Large intestine (tissue), 3 donors: ENCODE data around the gene KCNQ1. TPM values are rescaled to one million over a fixed set of nuclear protein-coding genes. Genes with fewer than 3 reads are reported as not detected.

Experiments used
- DNase-seq, 2 donors: peaks; one replicate each; pipeline versions ENCODE4 v3.0.0 to v3.0.0-alpha.2; 2013
- H3K27ac ChIP-seq: one replicate; pipeline ENCODE4 v1.5.1; 2013; ENCODE audit warnings: low read length
- H3K27me3 ChIP-seq: 2 replicates; pipeline ENCODE4 v1.6.1; 2013; ENCODE audit warnings: low read length; ENCODE audit not compliant: control insufficient read depth, insufficient read depth
- H3K36me3 ChIP-seq: 2 replicates; pipeline ENCODE4 v1.6.1; 2013; ENCODE audit warnings: low read length; ENCODE audit not compliant: control insufficient read depth, insufficient read depth
- H3K4me1 ChIP-seq: one replicate; pipeline ENCODE4 v1.6.1; 2013; ENCODE audit warnings: low read length; ENCODE audit not compliant: control insufficient read depth, insufficient read depth
- H3K4me3 ChIP-seq: one replicate; pipeline ENCODE4 v1.5.1; 2013; ENCODE audit warnings: low read length
- H3K9me3 ChIP-seq: one replicate; pipeline ENCODE4 v1.6.1; 2013; ENCODE audit warnings: mild to moderate bottlenecking, low read depth, low read length, moderate library complexity; ENCODE audit not compliant: control insufficient read depth
- WGBS: methylation state at CpG from one replicate; pipeline ENCODE4 v1.1.5; 2013; ENCODE audit warnings: low lambda C conversion rate; ENCODE audit not compliant: insufficient coverage; 5-methylcytosine and 5-hydroxymethylcytosine counted together
- polyA plus RNA-seq: library from polyadenylated mRNA; unstranded; fragments of 120-200 nt; gene quantifications from one replicate; pipeline ENCODE4 v1.2.1, GENCODE V29; 2013

Gene KCNQ1
- polyA plus RNA-seq, 1 donor, result 19.5 TPM

GRCh38 chr11:2435288-2436012 is 9.4 kb upstream of the KCNQ1 start:
- no peak overlapping the region for H3K4me3 ChIP-seq
- peaks cover 4% of the 10 kb centered on the region for H3K9me3 ChIP-seq
- H3K4me1 ChIP-seq, result no peaks in the 10 kb centered on the region
- WGBS, result 91% methylated on average over 5 of the region's 12 CpGs
- H3K27me3 ChIP-seq, result no peaks in the 10 kb centered on the region
- no peak overlapping the region for H3K27ac ChIP-seq
- no peaks in the 10 kb centered on the region for H3K36me3 ChIP-seq
- DNase-seq, result no peak

- Histone ChIP-seq H3K4me3 (no peak overlapping the region), H3K27me3 (no peaks in the 10 kb centered on the region), H3K4me1 (peaks cover 5% of the 10 kb centered on the region), H3K36me3 (no peaks in the 10 kb centered on the region), H3K27ac (no peak overlapping the region), H3K9me3 (no peaks in the 10 kb centered on the region)
- DNase-seq, result no peak
- no CpG with 5 or more reads among the region's 10 CpGs for WGBS
Observed at GRCh38 chr11:2436013-2436520, 8.7 kb upstream of the KCNQ1 start.

- WGBS, result no CpG with 5 or more reads among the region's 13 CpGs
- Histone ChIP-seq H3K36me3 (no peaks in the 10 kb centered on the region), H3K9me3 (no peaks in the 10 kb centered on the region), H3K4me3 (no peak overlapping the region), H3K27me3 (no peaks in the 10 kb centered on the region), H3K4me1 (peaks cover 10% of the 10 kb centered on the region), H3K27ac (no peak overlapping the region)
- no peak for DNase-seq
Observed at GRCh38 chr11:2436521-2437031, 8.2 kb upstream of the KCNQ1 start.

- Histone ChIP-seq H3K4me1 (peaks cover 16% of the 10 kb centered on the region), H3K27me3 (no peaks in the 10 kb centered on the region), H3K27ac (no peak overlapping the region), H3K9me3 (no peaks in the 10 kb centered on the region), H3K36me3 (no peaks in the 10 kb centered on the region), H3K4me3 (no peak overlapping the region)
- DNase-seq, result no peak
- 100% methylated on average over 1 of the region's 4 CpGs for WGBS
Observed at GRCh38 chr11:2437516-2437915, 7.3 kb upstream of the KCNQ1 start.

- WGBS, result 86% methylated on average over 1 of the region's 3 CpGs
- H3K27ac ChIP-seq, result no peak overlapping the region
- no peaks in the 10 kb centered on the region for H3K36me3 ChIP-seq
- no peak for DNase-seq
- H3K27me3 ChIP-seq, result peaks cover 13% of the 10 kb centered on the region
- H3K4me3 ChIP-seq, result no peak overlapping the region
- H3K9me3 ChIP-seq, result peaks cover 3% of the 10 kb centered on the region
- H3K4me1 ChIP-seq, result peaks cover 24% of the 10 kb centered on the region
Observed at GRCh38 chr11:2439820-2440219, 5.0 kb upstream of the KCNQ1 start.

- no peak overlapping the region for H3K4me3 ChIP-seq
- no peak for DNase-seq
Observed at GRCh38 chr11:2440646-2441045, 4.2 kb upstream of the KCNQ1 start.

GRCh38 chr11:2441171-2441570 is 3.6 kb upstream of the KCNQ1 start:
- Histone ChIP-seq H3K9me3 (peaks cover 3% of the 10 kb centered on the region), H3K4me3 (no peak overlapping the region), H3K36me3 (no peaks in the 10 kb centered on the region), H3K27ac (no peak overlapping the region), H3K4me1 (peaks cover 32% of the 10 kb centered on the region), H3K27me3 (peaks cover 22% of the 10 kb centered on the region)
- no CpG with 5 or more reads among the region's 4 CpGs for WGBS
- peak in 1 of 2 donors; percentile 64 for DNase-seq

More at GRCh38 chr11:2440646-2441045, 4.2 kb upstream of the KCNQ1 start:
- H3K36me3 ChIP-seq, result no peaks in the 10 kb centered on the region
- H3K9me3 ChIP-seq, result peaks cover 3% of the 10 kb centered on the region
- peaks cover 27% of the 10 kb centered on the region for H3K4me1 ChIP-seq
- no CpG with 5 or more reads among the region's 8 CpGs for WGBS
- H3K27me3 ChIP-seq, result peaks cover 17% of the 10 kb centered on the region
- H3K27ac ChIP-seq, result no peak overlapping the region

- Histone ChIP-seq H3K27me3 (peaks cover 28% of the 10 kb centered on the region), H3K36me3 (no peaks in the 10 kb centered on the region), H3K4me1 (peaks cover 38% of the 10 kb centered on the region), H3K27ac (no peak overlapping the region), H3K4me3 (no peak overlapping the region), H3K9me3 (peaks cover 3% of the 10 kb centered on the region)
- peak in 1 of 2 donors; percentile 81 for DNase-seq
- 100% methylated on average over 1 of the region's 2 CpGs for WGBS
Observed at GRCh38 chr11:2442589-2442988, 2.2 kb upstream of the KCNQ1 start.

GRCh38 chr11:2443406-2443805 is 1.4 kb upstream of the KCNQ1 start:
- Histone ChIP-seq H3K4me1 (peaks cover 38% of the 10 kb centered on the region), H3K36me3 (no peaks in the 10 kb centered on the region), H3K27ac (no peak overlapping the region), H3K9me3 (peaks cover 3% of the 10 kb centered on the region), H3K27me3 (peaks cover 28% of the 10 kb centered on the region), H3K4me3 (peak overlapping the region; percentile 36)
- WGBS, result no CpG with 5 or more reads among the region's 11 CpGs
- DNase-seq, result no peak

- Histone ChIP-seq H3K27me3 (peaks cover 28% of the 10 kb centered on the region), H3K9me3 (peaks cover 3% of the 10 kb centered on the region), H3K36me3 (no peaks in the 10 kb centered on the region), H3K4me1 (peaks cover 38% of the 10 kb centered on the region), H3K4me3 (peak within 1 kb of the TSS; percentile 49), H3K27ac (no peak within 1 kb of the TSS)
- peak in 1 of 2 donors; percentile 41 for DNase-seq
- WGBS, result no CpG with 5 or more reads among the region's 64 CpGs
Observed at GRCh38 chr11:2443881-2444820, 657 bp upstream of the KCNQ1 start, which contains the start of gene TRPM5. Gene TRPM5 (minus strand): TSS chr11:2444514. CDS start chr11:2423036, 21,478 bp downstream.
